Measurements from ENCODE around the gene AKNA. TPM values are rescaled to one million over a fixed set of nuclear protein-coding genes. Genes with fewer than 3 reads are reported as not detected.

The AKNA gene
- total RNA-seq, 3 donors from 2014 or later = 29.3 to 45.1 (median 44.9) TPM

- DNase-seq (peak in 2 of 3 donors; percentile 20 to 42), ATAC-seq (no peak)
- Histone ChIP-seq H3K36me3 (ENCODE audit: low read depth) (no peaks in the 10 kb centered on the region), H3K4me3 (no peak overlapping the region), H3K4me1 (ENCODE audit: low read depth) (no peaks in the 10 kb centered on the region), H3K9me3 (no peaks in the 10 kb centered on the region)
- no peak for TF ChIP-seq CTCF (IDR thresholded peaks at IDR 0.05)
- intact Hi-C loops (cut with DNase I, micrococcal nuclease) = loop anchor here in 1 of 2 donors (5.0 kb wide), 1 partner anchor 135 kb away; no protein-coding TSS in a partner anchor
Observed at GRCh38 chr9:114287001-114287762, 100.6 kb downstream of the AKNA start.

DNA sequence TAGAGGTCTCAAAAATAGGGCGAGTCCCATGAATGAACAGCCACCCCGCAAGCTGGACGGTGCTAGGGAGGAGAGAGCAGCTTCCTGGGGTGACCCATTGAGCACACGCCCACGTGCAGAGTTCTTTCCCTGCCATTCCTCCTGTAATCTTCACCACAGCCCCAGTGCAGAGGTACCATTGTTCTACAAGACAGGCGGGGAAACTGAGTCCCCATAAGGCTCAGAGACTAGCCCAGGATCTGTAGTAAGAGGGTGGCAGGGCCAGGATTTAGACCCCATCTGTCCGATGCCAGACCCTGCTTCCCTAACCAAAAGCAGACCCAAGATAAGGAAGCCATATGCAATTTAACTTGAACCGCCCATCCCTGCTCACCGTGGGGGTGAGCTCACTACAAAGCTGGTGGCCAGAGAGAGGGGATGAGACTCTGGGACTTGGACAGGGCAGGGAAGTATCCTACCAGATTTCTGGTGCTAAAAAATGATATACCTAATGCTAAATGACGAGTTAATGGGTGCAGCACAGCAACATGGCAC is 101.6 kb downstream of the AKNA start:
- no peaks in the 10 kb centered on the region for H3K36me3 ChIP-seq (ENCODE audit: low read depth)
- DNase-seq = no peak
- TF ChIP-seq CTCF (IDR thresholded peaks at IDR 0.05) = no peak
- H3K9me3 ChIP-seq = no peaks in the 10 kb centered on the region
- intact Hi-C loops (cut with DNase I, micrococcal nuclease) = loop anchor here in 1 of 2 donors (5.0 kb wide), 1 partner anchor 134 kb away; no protein-coding TSS in a partner anchor
- no peak for ATAC-seq
- no peak overlapping the region for H3K4me3 ChIP-seq
- H3K4me1 ChIP-seq (ENCODE audit: low read depth) = no peaks in the 10 kb centered on the region

DNA sequence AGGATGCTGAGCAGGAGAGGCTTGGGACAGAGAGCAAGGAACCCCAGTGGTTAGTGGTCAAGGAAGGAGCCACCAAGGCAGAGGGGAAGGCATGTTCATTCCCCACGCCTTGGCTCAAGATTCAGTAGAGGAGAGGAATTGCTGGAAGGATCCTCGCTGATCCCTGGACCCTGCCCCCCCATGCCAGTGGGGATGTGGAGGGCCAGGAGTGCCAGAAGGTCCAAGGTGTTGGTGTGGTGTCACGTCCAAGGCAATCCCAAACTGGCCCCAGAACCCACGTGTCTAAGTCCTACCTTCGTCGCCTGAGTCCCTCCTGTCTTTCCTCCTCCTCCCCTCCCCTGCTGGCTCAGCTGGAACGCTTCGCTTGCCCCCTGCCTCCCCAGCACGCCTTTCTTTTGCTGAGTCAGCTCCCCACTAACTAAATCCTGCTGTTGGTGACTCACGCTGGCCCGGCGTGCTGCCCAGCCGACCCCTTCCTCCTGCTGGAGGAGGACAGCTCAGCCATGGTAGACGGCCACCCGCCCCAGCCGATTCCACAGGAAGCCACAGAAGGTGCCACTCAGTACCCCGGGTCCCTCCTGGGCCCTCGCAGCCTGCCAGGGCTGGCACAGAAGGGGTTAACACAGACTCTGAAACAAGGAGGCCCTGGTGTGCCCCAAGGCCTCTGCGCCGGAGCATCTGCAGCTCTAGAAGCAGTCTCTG is 102.5 kb downstream of the AKNA start:
- no peak for TF ChIP-seq CTCF (IDR thresholded peaks at IDR 0.05)
- Histone ChIP-seq H3K9me3 (no peaks in the 10 kb centered on the region), H3K4me3 (no peak overlapping the region), H3K4me1 (ENCODE audit: low read depth) (no peaks in the 10 kb centered on the region), H3K36me3 (ENCODE audit: low read depth) (no peaks in the 10 kb centered on the region)
- DNase-seq = peak in 2 of 3 donors; percentile 43 to 62
- intact Hi-C loops (cut with DNase I, micrococcal nuclease) = loop anchor here in 1 of 2 donors (5.0 kb wide), 1 partner anchor 133 kb away; no protein-coding TSS in a partner anchor
- ATAC-seq = no peak

DNA sequence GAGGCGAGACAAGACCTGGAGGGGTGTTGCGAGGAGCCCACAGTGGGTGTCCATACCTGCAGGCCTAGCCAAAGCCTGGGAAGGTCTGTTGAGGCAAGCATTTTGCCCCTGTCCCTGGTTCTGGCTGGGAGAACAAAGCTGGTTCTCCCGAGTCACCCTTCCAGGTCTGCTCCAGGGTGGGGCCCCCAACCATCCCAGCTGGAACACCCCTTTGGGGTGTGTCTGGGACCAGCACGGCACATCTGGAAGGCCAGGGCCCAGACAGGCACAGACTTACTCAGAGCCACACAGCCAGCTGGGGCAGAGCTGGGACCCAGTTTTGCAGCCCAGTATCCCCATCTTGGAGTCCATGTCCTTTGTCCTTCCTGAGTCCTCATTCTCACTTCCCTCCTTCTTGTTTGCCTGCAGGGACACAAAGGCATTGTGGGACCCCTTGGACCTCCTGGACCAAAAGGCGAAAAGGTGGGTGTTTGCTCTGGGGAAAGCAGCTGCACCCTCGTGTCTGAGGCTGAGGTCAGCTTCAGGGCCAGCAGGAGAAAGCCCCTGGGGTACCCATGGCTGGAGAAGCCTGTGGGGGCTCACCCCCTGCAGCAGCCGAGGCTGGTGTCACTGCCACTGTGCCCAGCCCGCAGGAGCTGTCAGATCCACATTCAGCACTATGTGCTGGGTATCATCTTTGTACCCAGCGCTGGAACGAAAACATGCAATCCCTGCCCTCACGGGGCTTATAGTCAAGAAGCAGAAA is 103.3 kb downstream of the AKNA start:
- peak in 1 of 3 donors; percentile 34 for DNase-seq
- Histone ChIP-seq H3K4me3 (no peak overlapping the region), H3K36me3 (ENCODE audit: low read depth) (no peaks in the 10 kb centered on the region), H3K4me1 (ENCODE audit: low read depth) (no peaks in the 10 kb centered on the region), H3K9me3 (no peaks in the 10 kb centered on the region)
- intact Hi-C loops (cut with DNase I, micrococcal nuclease) = loop anchor here in 1 of 2 donors (5.0 kb wide), 1 partner anchor 132 kb away; no protein-coding TSS in a partner anchor
- no peak for TF ChIP-seq CTCF (IDR thresholded peaks at IDR 0.05)
- no peak for ATAC-seq

Other genes with a start within 250 kb of the AKNA start
- 10 to 100 TPM in 1 of 3 donors, 1 to 10 TPM in 2; 3.1 to 13.6 (median 4.0) TPM for gene COL27A1, start 232.4 kb downstream of the AKNA start, total RNA-seq
- 1 to 10 TPM in 1 of 3 donors, not detected in 2; 2.8 TPM for gene ORM1, start 64.9 kb downstream of the AKNA start, total RNA-seq
- gene ORM2, start 58.1 kb downstream of the AKNA start, total RNA-seq = 1 to 10 TPM in 1 of 3 donors, not detected in 2; 1.0 TPM
- gene WHRN, start 117.5 kb upstream of the AKNA start, total RNA-seq = 10 to 100 TPM in 1 of 3 donors, 1 to 10 TPM in 2; 2.8 to 19.1 (median 4.7) TPM
- 10 to 100 TPM; 55.3 to 74.5 (median 69.9) TPM for gene ATP6V1G1, start 199.8 kb upstream of the AKNA start, total RNA-seq
- 10 to 100 TPM in 1 of 3 donors, 1 to 10 TPM in 2; 6.6 to 16.9 (median 7.5) TPM for gene TMEM268, start 223.3 kb upstream of the AKNA start, total RNA-seq